AG08396 (cell line): ENCODE data around the gene KLHL7.
"Not testable (repeated sequence)": the region's sequence is repeated elsewhere in the genome, so short reads cannot be mapped to it uniquely, and the experiment has no call there.

Source experiments
- DNase-seq: peaks from one replicate; pipeline ENCODE4 v3.0.0; 2012; ENCODE audit warnings: low spot score, mixed read lengths

KLHL7 gene

GRCh38 chr7:23218196-23218595 lies 112.6 kb downstream of the KLHL7 start:
- no peak for DNase-seq

GRCh38 chr7:23220690-23221305 lies 115.2 kb downstream of the KLHL7 start:
- no peak for DNase-seq

GRCh38 chr7:23222439-23223030 lies 117.0 kb downstream of the KLHL7 start:
- DNase-seq, result no peak

- not testable (repeated sequence) for DNase-seq
Observed at GRCh38 chr7:23224364-23224763, 118.8 kb downstream of the KLHL7 start.

- no peak for DNase-seq
Observed at GRCh38 chr7:23226844-23227450, 121.4 kb downstream of the KLHL7 start.
